Parathyroid adenoma (tissue), 2 donors: ENCODE measurements around the gene CHMP1B.
"Not testable (repeated sequence)": the region's sequence is repeated elsewhere in the genome, so short reads cannot be mapped to it uniquely, and the experiment has no call there.

Experiments used
- H2AFZ ChIP-seq: fragments of 300-600 bp; sonication (generic); one replicate; pipeline ENCODE4 v1.7.0; 2017; ENCODE audit warnings: antibody characterized with exemption, mild to moderate bottlenecking
- H3K27ac ChIP-seq: fragments of 300-600 bp; sonication (generic); one replicate; pipeline ENCODE4 v1.7.0; 2017
- H3K27me3 ChIP-seq: fragments of 300-600 bp; sonication (generic); one replicate; pipeline ENCODE4 v1.7.0; 2017; ENCODE audit warnings: low read length; ENCODE audit not compliant: control insufficient read depth, insufficient read depth
- H3K36me3 ChIP-seq: fragments of 300-600 bp; sonication (generic); one replicate; pipeline ENCODE4 v1.7.0; 2017; ENCODE audit warnings: low read length; ENCODE audit not compliant: control insufficient read depth, insufficient read depth
- H3K4me1 ChIP-seq: fragments of 300-600 bp; sonication (generic); one replicate; pipeline ENCODE4 v1.7.0; 2017; ENCODE audit warnings: control low read depth
- H3K4me2 ChIP-seq: fragments of 300-600 bp; sonication (generic); one replicate; pipeline ENCODE4 v1.7.0; 2017; ENCODE audit warnings: low read length
- H3K4me3 ChIP-seq: fragments of 300-600 bp; sonication (generic); one replicate; pipeline ENCODE4 v1.7.0; 2017; ENCODE audit warnings: low read depth, low read length
- H3K79me2 ChIP-seq: fragments of 300-600 bp; sonication (generic); one replicate; pipeline ENCODE4 v1.7.0; 2017; ENCODE audit warnings: control low read depth
- H3K9ac ChIP-seq: fragments of 300-600 bp; sonication (generic); one replicate; pipeline ENCODE4 v1.7.0; 2017; ENCODE audit warnings: mild to moderate bottlenecking
- H3K9me3 ChIP-seq: fragments of 300-600 bp; sonication (generic); one replicate; pipeline ENCODE4 v1.7.0; 2017; ENCODE audit warnings: low read length; ENCODE audit not compliant: control insufficient read depth
- CTCF ChIP-seq: fragments of 300-600 bp; sonication (generic); IDR thresholded peaks from one replicate; pipeline ENCODE4 v1.7.0; 2017; ENCODE audit warnings: antibody characterized with exemption, mild to moderate bottlenecking
- donor health status: primary hyperparathyroidism.

CHMP1B gene

DNA sequence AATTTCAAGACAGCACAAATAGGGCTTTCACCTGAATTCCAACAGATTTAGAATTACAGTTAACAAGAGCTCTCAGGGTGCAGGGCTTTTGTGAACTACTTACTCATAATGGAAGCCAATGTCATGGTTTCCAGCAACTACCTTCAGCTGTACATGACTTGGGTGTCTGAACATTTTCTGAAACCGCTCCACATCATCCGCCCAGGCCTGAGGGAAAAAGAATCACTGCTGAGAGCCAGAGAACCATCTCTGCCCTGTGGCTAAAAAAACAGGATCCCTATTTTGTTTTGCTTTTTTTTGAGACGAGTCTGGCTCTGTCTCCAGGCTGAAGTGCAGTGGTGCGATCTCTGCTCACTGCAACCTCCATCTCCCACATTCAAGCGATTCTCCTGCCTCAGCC lies 38.1 kb downstream of the CHMP1B start:
- TF ChIP-seq CTCF, result no peak
- Histone ChIP-seq H3K27me3 (no peaks in the 10 kb centered on the region), H3K4me1 (peaks cover 8% of the 10 kb centered on the region), H3K79me2 (no peaks in the 10 kb centered on the region), H3K4me3 (no peak overlapping the region), H3K36me3 (no peaks in the 10 kb centered on the region), H3K4me2 (no peak overlapping the region), H3K9ac (no peak overlapping the region), H3K9me3 (no peaks in the 10 kb centered on the region), H3K27ac (no peak overlapping the region), H2AFZ (no peak overlapping the region)

- Histone ChIP-seq H3K4me1 (peaks cover 8% of the 10 kb centered on the region), H3K27me3 (no peaks in the 10 kb centered on the region), H2AFZ (no peak overlapping the region), H3K4me3 (no peak overlapping the region), H3K79me2 (no peaks in the 10 kb centered on the region), H3K9me3 (no peaks in the 10 kb centered on the region), H3K36me3 (no peaks in the 10 kb centered on the region), H3K4me2 (no peak overlapping the region), H3K27ac (no peak overlapping the region), H3K9ac (no peak overlapping the region)
- no peak for TF ChIP-seq CTCF
These were observed 40.5 kb downstream of the CHMP1B start for GRCh38 chr18:11891737-11892136.

DNA sequence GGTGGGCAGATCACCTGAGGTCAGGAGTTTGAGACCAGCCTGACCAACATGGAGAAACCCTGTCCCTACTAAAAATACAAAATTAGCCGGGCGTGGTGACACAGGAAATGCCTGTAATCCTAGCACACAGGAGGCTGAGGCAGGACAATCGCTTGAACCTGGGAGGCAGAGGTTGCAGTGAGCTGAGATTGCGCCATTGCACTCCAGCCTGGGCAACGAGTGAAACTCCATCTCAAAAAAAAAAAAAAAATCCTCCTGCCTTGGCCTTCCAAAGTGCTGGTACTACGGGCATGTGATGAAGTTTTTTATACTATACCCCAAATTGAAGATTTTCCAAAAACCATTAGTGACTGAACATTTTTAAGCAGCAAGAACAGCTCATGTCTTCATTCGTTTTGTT lies 41.2 kb downstream of the CHMP1B start:
- H3K9ac ChIP-seq, H3K4me1 ChIP-seq, H2AFZ ChIP-seq, H3K36me3 ChIP-seq, H3K4me2 ChIP-seq, H3K79me2 ChIP-seq, H3K9me3 ChIP-seq, H3K27me3 ChIP-seq, H3K4me3 ChIP-seq, H3K27ac ChIP-seq: not testable (repeated sequence)

DNA sequence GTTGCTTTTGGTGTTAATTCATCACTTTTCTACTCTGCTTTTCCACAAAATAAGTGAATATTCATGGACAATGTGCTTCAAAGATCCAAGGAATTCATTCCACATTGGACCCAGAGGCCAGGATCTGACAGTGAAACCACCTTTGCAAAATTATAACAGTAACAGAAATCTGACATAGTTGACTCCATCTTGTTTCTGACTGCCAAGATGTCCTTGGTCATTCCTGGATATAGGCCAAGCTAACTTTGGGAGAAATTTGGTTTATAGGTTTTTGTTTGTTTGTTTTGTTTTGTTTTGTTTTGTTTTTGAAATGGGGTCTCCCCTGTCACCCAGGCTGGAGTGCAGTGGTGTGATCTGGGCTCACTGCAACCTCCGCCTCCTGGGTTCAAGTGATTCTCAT lies 46.6 kb downstream of the CHMP1B start:
- H3K79me2 ChIP-seq, result no peaks in the 10 kb centered on the region
- H3K27me3 ChIP-seq, result no peaks in the 10 kb centered on the region
- no peak for TF ChIP-seq CTCF
- no peaks in the 10 kb centered on the region for H3K4me1 ChIP-seq
- H2AFZ ChIP-seq, result no peak overlapping the region
- H3K36me3 ChIP-seq, result no peaks in the 10 kb centered on the region
- no peak overlapping the region for H3K9ac ChIP-seq
- no peak overlapping the region for H3K4me2 ChIP-seq
- no peaks in the 10 kb centered on the region for H3K9me3 ChIP-seq
- no peak overlapping the region for H3K4me3 ChIP-seq
- H3K27ac ChIP-seq, result no peak overlapping the region

DNA sequence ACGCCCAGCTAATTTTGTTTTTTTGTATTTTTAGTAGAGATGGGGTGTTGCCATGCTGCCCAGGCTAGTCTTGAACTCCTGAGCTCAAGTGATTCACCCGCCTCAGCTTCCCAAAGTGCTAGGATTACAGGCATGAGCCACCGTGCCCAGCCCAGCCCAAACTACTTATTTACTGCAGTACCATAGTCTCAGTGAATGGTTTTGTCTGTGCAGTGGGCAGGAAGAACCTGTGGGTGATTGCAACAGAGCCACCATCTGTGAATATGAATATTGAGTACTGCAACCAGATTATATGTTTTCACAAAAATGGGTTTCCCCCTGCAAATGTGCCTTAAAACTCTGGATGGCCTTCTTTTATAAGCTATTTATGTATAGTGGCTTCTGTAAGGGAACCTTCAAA lies 47.9 kb downstream of the CHMP1B start:
- Histone ChIP-seq H3K4me3 (no peak overlapping the region), H3K4me2 (no peak overlapping the region), H3K79me2 (no peaks in the 10 kb centered on the region), H3K27me3 (no peaks in the 10 kb centered on the region), H3K27ac (no peak overlapping the region), H3K36me3 (no peaks in the 10 kb centered on the region), H2AFZ (no peak overlapping the region), H3K9ac (no peak overlapping the region), H3K4me1 (no peaks in the 10 kb centered on the region), H3K9me3 (no peaks in the 10 kb centered on the region)
- no peak for TF ChIP-seq CTCF
